Posterior cingulate gyrus (tissue), 11 donors: ENCODE measurements around the gene AMT.
"Not testable (repeated sequence)": the region's sequence is repeated elsewhere in the genome, so short reads cannot be mapped to it uniquely, and the experiment has no call there.

Source experiments
- DNase-seq, 10 donors: peaks; one replicate each; pipeline versions ENCODE4 v3.0.0 to v3.0.0-alpha.2; 2020 to 2021; ENCODE audit warnings: mixed read lengths in 3 of 10
- intact Hi-C: fragments of 100-400 bp; cut with DNase I; formaldehyde crosslinking; loops from one replicate; pipeline ENCODE4 v1.15.1; 2023

AMT gene

DNA sequence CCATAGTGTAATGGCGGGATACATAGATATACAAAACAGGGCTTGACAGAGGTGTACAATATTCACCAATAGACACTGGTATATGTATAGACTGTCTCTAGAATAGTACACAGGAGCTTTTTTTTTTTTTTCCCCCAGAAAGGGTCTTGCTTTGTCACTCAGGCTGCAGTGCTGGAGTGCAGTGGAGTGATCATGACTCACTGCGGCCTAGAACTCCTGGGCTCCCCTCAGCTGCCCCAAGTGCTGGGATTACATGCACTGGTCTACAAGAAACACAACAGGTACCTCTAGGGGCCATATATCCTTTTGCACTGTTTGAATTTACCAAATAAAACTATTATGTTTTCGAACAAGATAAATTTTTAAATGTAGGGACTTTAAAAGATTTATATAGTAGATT, 22.8 kb downstream of the AMT start:
- DNase-seq: peak in 1 of 10 donors; percentile 25
- intact Hi-C loops: no loop called here

DNA sequence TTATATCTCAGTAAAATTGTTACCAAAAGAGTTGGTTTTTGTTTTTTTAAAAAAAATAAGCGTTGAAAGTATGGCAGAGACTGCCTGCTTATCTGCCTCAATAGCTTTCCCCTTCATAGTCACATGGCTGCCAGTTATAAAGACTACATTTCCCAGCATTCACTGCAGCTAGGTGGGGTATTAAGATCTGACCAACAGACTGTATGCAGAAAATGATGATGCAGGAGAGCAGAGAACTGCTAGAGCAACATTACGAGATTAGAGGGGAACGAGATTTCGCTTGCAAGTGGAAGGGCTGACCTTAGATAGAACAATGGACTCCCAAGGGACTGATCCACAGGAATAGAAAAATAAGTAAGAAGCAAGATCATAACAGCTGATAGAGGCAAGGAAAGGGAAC, 24.8 kb downstream of the AMT start:
- intact Hi-C loops: no loop called here
- DNase-seq: peak in 2 of 10 donors; percentile 25 to 31

DNA sequence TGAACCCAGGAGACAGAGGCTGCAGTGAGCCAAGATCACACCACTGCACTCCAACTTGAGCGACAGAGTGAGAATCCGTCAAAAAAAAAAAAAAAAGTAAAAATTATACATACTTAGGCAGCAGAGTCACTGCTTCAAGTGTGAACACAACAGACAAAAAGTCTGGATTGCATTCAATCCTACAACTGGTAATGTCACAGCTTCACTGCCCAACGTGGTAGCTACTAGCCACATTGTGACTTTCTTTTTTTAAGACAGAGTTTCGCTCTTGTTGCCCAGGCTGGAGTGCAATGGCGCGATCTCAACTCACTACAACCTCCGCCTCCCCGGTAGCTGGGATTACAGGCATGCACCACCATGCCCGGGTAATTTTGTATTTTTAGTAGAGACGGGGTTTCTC, 31.0 kb downstream of the AMT start:
- peak in 1 of 10 donors; percentile 29 for DNase-seq
- intact Hi-C loops: not testable (repeated sequence)

DNA sequence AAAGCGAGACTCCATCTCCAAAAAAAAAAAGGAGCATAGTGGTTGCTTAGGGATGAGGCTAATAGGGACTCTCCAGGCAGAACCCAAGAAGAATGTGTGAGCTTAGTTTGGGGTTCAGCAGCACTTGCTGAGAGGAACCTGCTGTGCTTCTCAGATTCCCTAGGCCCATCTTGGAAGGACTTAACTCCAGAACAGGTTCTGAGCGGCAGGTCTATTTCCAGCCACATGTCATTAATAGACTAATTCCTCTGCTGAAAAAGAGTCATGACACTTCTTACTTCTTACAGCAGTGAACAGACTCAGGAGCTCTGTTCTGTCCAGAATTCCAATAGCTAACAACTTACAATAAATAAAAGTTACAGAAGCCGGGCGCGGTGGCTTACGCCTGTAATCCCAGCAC, 33.0 kb downstream of the AMT start:
- no peak for DNase-seq
- intact Hi-C loops: no loop called here

DNA sequence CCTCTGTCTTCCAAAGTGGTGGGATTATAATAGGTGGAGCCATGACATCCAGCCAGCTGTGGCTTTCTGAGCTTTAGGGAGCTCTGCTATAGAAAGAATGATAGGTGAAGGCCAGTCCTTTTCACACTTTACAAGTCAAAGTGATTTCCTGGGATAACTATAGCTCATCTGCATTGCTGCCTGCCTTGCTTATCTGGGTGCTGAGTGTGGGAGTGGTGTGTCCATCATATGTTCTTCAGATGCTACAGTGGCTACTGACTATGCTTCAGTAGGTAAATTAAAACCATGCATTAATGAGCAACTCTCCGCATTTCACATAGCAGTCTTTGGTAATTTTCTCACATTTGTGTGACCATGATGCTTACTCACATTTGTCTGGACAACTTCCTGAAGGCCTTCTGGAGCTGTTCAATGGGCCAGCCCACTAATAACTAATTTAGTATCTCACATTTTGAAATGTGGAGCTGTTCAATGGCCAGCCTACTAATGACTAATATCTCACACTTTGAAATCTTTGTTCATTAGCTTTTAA, 33.9 kb downstream of the AMT start:
- DNase-seq: no peak
- intact Hi-C loops: no loop called here

DNA sequence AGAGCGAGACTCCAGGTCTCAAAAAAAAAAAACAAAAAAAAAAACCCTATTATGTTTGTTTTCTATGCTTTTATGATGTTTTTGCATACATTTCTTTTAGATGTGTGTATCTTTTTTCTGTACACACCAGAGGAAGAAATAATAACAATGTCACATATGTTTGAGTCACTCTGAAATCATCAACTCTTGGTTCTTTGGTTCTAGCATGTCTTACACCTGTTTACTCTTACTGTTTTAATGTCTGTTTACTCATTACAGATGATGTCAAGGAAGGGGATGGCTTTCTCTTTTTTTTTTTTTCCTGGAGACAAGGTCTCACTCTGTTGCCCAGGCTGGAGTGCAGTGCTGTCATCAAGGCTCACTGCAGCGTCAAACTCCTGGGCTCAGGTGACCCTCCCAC, 34.6 kb downstream of the AMT start:
- intact Hi-C loops: no loop called here
- DNase-seq: peak in 2 of 10 donors; percentile 26 to 50

DNA sequence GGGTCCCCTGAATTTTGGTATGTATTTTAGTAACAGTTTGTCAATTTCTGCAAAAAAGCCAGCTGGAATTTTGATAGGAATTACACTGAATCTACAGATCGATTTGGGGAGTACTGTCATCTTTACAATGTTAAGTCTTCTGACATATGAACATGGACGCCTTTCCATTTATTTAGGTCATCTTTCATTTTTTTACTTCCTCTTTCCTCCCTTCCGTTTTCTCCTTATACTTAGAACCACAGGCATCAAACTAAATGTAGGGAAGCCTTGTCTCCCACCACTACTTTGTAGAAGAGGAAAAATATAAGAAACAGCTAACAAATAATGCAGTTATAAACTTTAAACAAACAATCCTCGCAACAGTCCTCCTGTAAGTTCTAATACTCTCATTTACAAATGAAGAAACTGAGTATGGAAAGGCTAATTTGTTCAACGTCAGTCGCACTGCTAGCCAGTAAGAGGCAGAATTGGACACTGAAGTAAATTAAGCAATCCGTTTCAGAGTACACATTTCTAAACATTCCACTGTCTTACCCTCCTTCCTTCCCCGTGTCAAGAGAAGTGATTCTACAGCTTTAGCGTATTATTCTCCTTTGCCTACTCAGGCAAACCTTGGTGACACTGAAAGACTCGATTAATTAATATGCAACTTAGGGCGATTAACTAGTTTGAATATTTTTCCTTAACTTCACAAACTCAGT, 36.1 kb downstream of the AMT start:
- intact Hi-C loops: no loop called here
- DNase-seq: no peak

DNA sequence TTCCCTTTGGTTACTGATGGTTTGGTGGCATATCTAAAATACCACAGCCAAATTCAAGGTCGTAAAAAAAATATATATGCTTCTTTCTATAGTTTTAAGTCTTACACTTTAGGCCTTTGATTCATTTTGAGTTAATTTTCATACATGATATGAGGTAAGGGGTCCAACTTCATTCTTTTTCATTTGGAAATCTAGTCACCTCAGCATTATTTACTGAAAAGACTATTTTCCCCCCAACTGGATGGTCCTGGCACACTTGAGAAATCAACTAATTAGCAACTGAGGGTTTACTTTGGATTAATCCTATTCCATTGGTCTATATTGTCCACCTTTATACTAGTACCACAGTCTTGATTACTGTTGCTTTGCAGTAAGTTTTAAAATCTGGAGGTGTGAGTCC, 36.7 kb downstream of the AMT start:
- no peak for DNase-seq
- intact Hi-C loops: no loop called here

DNA sequence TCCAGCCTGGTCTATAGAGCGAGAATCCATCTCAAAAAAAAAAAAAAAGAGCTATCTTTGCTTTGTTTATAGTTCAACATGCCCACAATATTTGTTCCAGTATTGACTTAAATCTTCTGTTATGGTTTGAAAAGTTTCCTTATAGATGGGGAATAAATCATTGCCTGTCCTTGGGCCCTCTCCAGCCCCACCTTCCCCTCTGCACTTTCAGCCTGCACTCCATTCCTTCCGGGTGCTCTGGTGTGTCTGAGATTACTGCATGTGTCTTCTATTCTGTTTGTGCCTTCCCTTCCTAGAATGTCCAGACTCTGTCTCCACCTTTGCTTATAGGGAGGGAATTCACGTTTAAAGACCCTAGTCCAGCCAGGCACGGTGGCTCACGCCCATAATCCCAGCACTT, 38.9 kb downstream of the AMT start:
- peak in 1 of 10 donors; percentile 16 for DNase-seq
- intact Hi-C loops: no loop called here

DNA sequence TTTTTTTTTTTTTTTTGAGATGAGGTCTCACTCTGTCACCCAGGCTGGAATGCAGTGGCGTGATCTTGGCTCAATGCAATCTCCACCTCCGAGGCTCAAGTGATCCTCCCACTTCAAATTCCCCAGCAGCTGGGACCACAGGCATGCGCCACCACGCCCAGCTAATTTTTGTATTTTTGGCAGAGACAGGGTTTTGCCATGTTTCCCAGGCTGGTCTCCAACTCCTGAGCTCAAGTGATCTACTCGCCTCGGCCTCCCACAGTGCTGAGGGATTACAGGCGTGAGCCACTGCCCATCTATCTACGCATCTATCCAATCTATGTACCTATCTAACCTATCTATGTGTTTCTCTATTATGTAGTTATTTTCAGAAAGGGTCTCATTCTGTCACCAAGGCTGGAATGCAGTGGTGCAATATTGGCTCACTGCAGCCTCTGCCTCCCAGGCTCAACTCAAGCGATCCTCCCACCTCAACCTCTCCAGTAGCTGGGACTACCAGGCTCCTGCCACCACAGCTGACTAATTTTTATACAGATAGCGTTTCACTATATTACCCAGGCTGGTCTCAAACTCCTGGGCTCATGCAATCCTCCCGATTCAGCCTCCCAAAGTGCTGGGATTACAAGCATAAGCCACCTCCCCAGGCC, 43.9 kb downstream of the AMT start:
- intact Hi-C loops: no loop called here
- peak in 5 of 10 donors; percentile 10 to 85 (median 34) for DNase-seq

DNA sequence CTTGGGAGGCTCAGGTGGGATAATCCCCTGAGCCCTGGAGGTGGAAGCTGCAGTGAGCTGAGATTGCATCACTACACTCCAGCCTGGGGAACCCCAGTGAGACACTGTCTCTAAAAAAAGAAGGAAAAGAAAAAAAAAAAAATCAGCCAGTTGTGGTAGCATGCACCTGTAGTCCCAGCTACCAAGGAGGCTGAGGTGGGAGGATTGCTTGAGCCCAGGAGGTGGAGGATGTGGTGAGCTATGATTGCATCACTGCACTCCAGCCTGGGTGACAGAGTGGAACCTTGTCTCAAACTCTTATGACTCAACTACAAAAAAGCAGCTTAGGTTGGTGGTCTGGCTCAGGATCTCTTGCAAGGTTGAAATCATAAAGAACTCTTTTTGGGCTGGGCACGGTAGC, 44.8 kb downstream of the AMT start:
- intact Hi-C loops: no loop called here
- peak in 1 of 10 donors; percentile 14 for DNase-seq

DNA sequence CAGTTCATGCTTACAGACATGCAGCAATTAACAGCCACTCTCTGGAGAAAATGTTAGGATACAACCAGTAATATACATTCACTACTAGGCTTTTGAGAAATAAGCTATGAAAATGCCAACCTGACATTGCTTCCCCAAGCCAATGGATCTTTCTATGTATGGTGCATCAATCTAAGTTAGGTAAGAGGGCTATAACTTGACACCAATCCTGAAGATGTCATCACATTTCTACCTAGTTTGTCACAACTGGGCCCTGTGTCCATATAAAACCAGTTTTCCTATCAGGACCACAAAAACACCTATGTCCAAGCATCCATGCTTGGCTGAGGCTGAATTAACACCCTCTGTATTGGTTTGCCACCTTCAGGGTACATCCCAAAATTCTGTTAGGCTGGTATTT, 50.3 kb downstream of the AMT start:
- intact Hi-C loops: no loop called here
- DNase-seq: no peak

DNA sequence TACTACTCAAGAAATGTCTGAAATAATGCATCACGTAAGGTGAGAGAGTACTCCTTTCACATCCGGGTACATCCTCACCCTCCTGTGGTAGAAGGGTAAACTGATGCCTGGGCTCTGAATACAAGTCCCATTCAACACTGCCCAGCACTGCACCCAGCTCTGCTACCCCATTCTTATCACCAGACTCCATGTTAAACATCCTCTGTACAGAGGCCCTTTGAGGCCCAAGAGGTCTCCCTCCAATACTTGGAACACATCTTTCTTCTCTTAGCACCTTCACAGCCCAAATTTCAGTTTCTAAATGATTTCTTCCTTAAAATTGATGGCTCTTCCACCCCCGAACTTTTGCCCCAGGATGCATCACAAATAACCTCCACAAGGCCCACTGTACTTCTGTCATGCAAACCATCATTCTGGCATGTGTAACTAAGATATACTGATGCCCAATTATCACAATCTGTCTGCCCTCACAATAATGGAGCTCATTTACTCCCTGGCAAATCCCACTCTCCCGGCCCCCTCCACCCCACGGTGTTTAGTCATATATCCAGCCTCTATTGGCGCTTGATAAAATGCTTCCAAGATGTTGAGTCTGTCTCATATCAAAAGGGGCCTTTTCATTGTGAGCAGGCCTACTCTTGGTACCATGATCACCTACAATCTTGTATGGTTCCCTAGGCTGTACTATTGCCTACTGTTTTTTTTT, 51.5 kb downstream of the AMT start:
- DNase-seq: peak in 2 of 10 donors; percentile 52 to 62
- intact Hi-C loops: no loop called here
